Stomach (tissue), 4 donors: Measurements from ENCODE around the gene IGDCC3.

ENCODE experiments used
- CTCF ChIP-seq, 7 experiments: fragments of 450-650 bp in 4 of 7; fragments of 200-600 bp in 3 of 7; sonication (generic) in 3 of 7; IDR thresholded peaks; one replicate each; pipeline ENCODE4 v1.5.1; 2016 to 2019; ENCODE audit warnings: antibody characterized with exemption in 7 of 7, control low read depth in 2 of 7, mild to moderate bottlenecking in 1 of 7
- EP300 ChIP-seq: sonication (generic); formaldehyde crosslinking; IDR thresholded peaks from one replicate; pipeline ENCODE4 v1.6.1; 2017; ENCODE audit warnings: antibody characterized with exemption
- POLR2A ChIP-seq, 4 donors: fragments of 450-650 bp; IDR thresholded peaks; one replicate each; pipeline ENCODE4 v1.6.1; 2016; ENCODE audit warnings: antibody characterized with exemption in 4 of 4, control low read depth in 2 of 4, mild to moderate bottlenecking in 1 of 4, moderate library complexity in 1 of 4
- POLR2AphosphoS5 ChIP-seq, 3 donors: sonication (generic); formaldehyde crosslinking; IDR thresholded peaks; one replicate each; pipeline ENCODE4 v1.6.1; 2016; ENCODE audit warnings: antibody characterized with exemption in 3 of 3

GRCh38 chr15:65309882-65310418 is 67.9 kb downstream of the IGDCC3 start:
- TF ChIP-seq CTCF (IDR thresholded peaks at IDR 0.05): no peak
- TF ChIP-seq EP300: no peak
- TF ChIP-seq POLR2A (IDR thresholded peaks at IDR 0.05): no peak
- TF ChIP-seq POLR2AphosphoS5 (IDR thresholded peaks at IDR 0.05): no peak
